Kidney epithelial cell (primary cell): ENCODE results near the gene CD38. TPM values are rescaled to one million over a fixed set of nuclear protein-coding genes. Genes with fewer than 3 reads are reported as not detected.

ENCODE experiments used
- DNase-seq: peaks from one replicate; pipeline ENCODE4 v3.0.0-alpha.2; 2010; ENCODE audit warnings: low read depth
- H3K27me3 ChIP-seq: 2 replicates; pipeline ENCODE4 v1.6.0; 2011; ENCODE audit warnings: low read length; ENCODE audit not compliant: control insufficient read depth, insufficient read depth
- H3K36me3 ChIP-seq: 2 replicates; pipeline ENCODE4 v1.5.1; 2011; ENCODE audit warnings: low read length; ENCODE audit not compliant: control insufficient read depth, insufficient read depth
- H3K4me3 ChIP-seq: 2 replicates; pipeline ENCODE4 v1.5.1; 2011; ENCODE audit warnings: low read depth, mild to moderate bottlenecking, control low read depth, low read length
- CTCF ChIP-seq: IDR thresholded peaks from 2 replicates; pipeline ENCODE4 v1.5.1; 2011; ENCODE audit warnings: mild to moderate bottlenecking, moderate library complexity, low read length, control low read depth, inconsistent platforms; ENCODE audit not compliant: insufficient read depth, poor library complexity, severe bottlenecking
- total RNA-seq: library from RNA; depleted of rRNA; stranded (reverse); fragments of >200 nt; gene quantifications from 2 replicates; pipeline ENCODE4 v1.2.3, GENCODE V29; 2015

CD38 gene
- total RNA-seq, 1 donor from 2014 or later, result 0.04 TPM

DNA sequence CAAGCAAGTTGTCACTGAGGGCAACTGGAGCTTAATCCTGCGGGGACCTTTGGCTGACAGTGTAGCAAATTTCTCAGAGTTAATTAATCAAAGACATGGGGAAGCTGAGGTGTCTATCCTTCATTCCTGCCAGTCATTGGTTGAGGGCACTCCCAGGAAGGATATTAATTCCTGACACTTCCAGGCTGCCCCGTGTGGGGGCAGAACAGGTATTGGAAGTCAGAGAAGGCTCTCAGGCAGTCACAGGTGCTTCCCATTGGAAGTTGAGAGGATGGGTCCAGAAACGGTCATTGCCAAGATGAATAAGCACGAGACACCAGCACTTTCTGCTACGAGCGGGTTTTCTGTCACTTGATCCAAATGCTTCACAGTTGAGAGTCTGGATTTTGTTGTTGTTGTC, 29.1 kb upstream of the CD38 start:
- DNase-seq, result no peak
- no peak for TF ChIP-seq CTCF
- no peaks in the 10 kb centered on the region for H3K27me3 ChIP-seq
- no peaks in the 10 kb centered on the region for H3K36me3 ChIP-seq
- no peak overlapping the region for H3K4me3 ChIP-seq

GRCh38 chr4:15751153-15751552, 27.0 kb upstream of the CD38 start:
- no peak for TF ChIP-seq CTCF
- Histone ChIP-seq H3K4me3 (no peak overlapping the region), H3K36me3 (no peaks in the 10 kb centered on the region), H3K27me3 (no peaks in the 10 kb centered on the region)
- no peak for DNase-seq

DNA sequence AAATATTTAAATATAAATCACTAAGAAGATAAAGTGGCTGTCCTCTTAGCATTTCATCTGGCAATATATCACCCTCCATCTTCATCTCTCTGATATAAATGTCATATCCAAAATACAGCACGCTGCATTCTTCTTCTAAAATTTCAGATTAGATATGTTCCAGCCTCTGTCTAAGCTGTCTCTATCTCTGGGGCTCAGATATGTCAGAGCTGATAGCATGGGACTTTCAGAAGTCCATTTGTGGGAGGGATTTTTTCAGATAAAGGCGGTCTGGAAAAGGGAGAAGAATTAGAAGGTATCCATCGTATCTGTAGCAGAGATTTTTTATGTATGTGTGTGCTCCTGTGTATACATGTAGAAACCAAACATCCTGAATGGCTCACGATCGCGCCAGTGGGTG, 25.0 kb upstream of the CD38 start:
- no peak for TF ChIP-seq CTCF
- H3K36me3 ChIP-seq, result no peaks in the 10 kb centered on the region
- no peak overlapping the region for H3K4me3 ChIP-seq
- no peak for DNase-seq
- H3K27me3 ChIP-seq, result no peaks in the 10 kb centered on the region

GRCh38 chr4:15753786-15754185, 24.3 kb upstream of the CD38 start:
- no peak overlapping the region for H3K4me3 ChIP-seq
- H3K36me3 ChIP-seq, result no peaks in the 10 kb centered on the region
- H3K27me3 ChIP-seq, result no peaks in the 10 kb centered on the region
- TF ChIP-seq CTCF, result no peak
- DNase-seq, result no peak

DNA sequence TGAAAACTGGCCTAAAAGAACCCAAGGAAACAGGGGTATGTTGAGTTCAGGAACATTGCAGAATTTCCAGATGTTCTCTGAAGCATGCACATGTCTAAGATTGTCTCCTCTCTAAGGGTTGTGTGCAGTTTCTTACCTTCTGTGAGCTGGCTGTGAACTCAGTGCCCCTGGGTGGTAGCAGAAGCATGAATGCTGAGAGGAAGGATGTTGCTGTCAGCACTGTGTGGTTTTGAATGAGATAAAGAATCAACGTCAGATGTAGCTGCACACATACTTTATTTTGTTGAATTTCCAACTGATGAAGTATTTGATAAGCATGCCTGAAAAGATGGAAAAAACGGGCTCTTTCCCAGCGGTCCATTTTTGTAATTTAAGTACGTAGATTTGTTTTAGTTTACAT, 23.8 kb upstream of the CD38 start:
- H3K36me3 ChIP-seq, result no peaks in the 10 kb centered on the region
- TF ChIP-seq CTCF, result no peak
- H3K4me3 ChIP-seq, result no peak overlapping the region
- H3K27me3 ChIP-seq, result no peaks in the 10 kb centered on the region
- DNase-seq, result no peak

GRCh38 chr4:15755321-15756155, 22.6 kb upstream of the CD38 start:
- no peaks in the 10 kb centered on the region for H3K36me3 ChIP-seq
- no peak for DNase-seq
- TF ChIP-seq CTCF, result no peak
- H3K4me3 ChIP-seq, result no peak overlapping the region
- H3K27me3 ChIP-seq, result no peaks in the 10 kb centered on the region
